HG02798 (cell line): ENCODE data around the gene SLC49A4.
"Not testable (repeated sequence)": the region's sequence is repeated elsewhere in the genome, so short reads cannot be mapped to it uniquely, and the experiment has no call there.

ENCODE experiments used
- ATAC-seq: cut with Tn5 transposase; IDR thresholded peaks from one replicate; pipeline ENCODE4 v1.9.1; 2021; ENCODE audit warnings: mild to moderate bottlenecking; ENCODE audit not compliant: unreplicated experiment, poor library complexity

SLC49A4 gene

GRCh38 chr3:122794779-122795673 lies at the start of gene SLC49A4:
TSS of gene SLC49A4 (plus strand) at chr3:122795069. CDS start at chr3:122795193, 124 bp downstream.
- peak; percentile 85 for ATAC-seq

GRCh38 chr3:122745369-122746021 lies 49.4 kb upstream of the SLC49A4 start:
- ATAC-seq = no peak

GRCh38 chr3:122747295-122747694 lies 47.6 kb upstream of the SLC49A4 start:
- ATAC-seq = not testable (repeated sequence)

GRCh38 chr3:122748347-122748746 lies 46.5 kb upstream of the SLC49A4 start:
- no peak for ATAC-seq

- ATAC-seq = peak; percentile 72
Measured at GRCh38 chr3:122754929-122755328, 39.9 kb upstream of the SLC49A4 start.

- ATAC-seq = no peak
Measured at GRCh38 chr3:122755491-122755890, 39.4 kb upstream of the SLC49A4 start.

GRCh38 chr3:122758877-122759560 lies 35.9 kb upstream of the SLC49A4 start:
- no peak for ATAC-seq

GRCh38 chr3:122760453-122761271 lies 34.2 kb upstream of the SLC49A4 start:
- no peak for ATAC-seq

GRCh38 chr3:122766430-122766829 lies 28.4 kb upstream of the SLC49A4 start:
- ATAC-seq = no peak

- no peak for ATAC-seq
Measured at GRCh38 chr3:122767540-122768372, 27.1 kb upstream of the SLC49A4 start.

GRCh38 chr3:122770521-122771202 lies 24.2 kb upstream of the SLC49A4 start:
- no peak for ATAC-seq

GRCh38 chr3:122772827-122773226 lies 22.0 kb upstream of the SLC49A4 start:
- no peak for ATAC-seq

GRCh38 chr3:122773944-122774509 lies 20.8 kb upstream of the SLC49A4 start:
- ATAC-seq = peak; percentile 62

- peak; percentile 13 for ATAC-seq
Measured at GRCh38 chr3:122774564-122774963, 20.3 kb upstream of the SLC49A4 start.

- no peak for ATAC-seq
Measured at GRCh38 chr3:122776675-122777468, 18.0 kb upstream of the SLC49A4 start.

GRCh38 chr3:122777563-122777962 lies 17.3 kb upstream of the SLC49A4 start:
- ATAC-seq = no peak

- no peak for ATAC-seq
Measured at GRCh38 chr3:122782804-122783203, 12.1 kb upstream of the SLC49A4 start.

GRCh38 chr3:122784436-122784835 lies 10.4 kb upstream of the SLC49A4 start:
- ATAC-seq = no peak
